GM12878 (cell line): ENCODE results near the gene GPR152. TPM values are rescaled to one million over a fixed set of nuclear protein-coding genes. Genes with fewer than 3 reads are reported as not detected.

Experiments
- CBX3 ChIP-seq: fragments of 200-600 bp; sonication (generic); IDR thresholded peaks from 2 replicates; pipeline ENCODE4 v1.6.1; 2016; ENCODE audit warnings: low read depth, borderline replicate concordance
- IRF4 ChIP-seq: IDR thresholded peaks from 2 replicates; pipeline ENCODE4 v1.6.1; 2011; ENCODE audit warnings: low read depth, low read length
- NR2F1 ChIP-seq: fragments of 450-650 bp; conservative IDR thresholded peaks from 2 replicates; pipeline ENCODE4 v1.6.1; 2017; ENCODE audit warnings: mild to moderate bottlenecking
- PKNOX1 ChIP-seq: fragments of 450-650 bp; IDR thresholded peaks from 2 replicates; pipeline ENCODE4 v1.6.1; 2016; ENCODE audit warnings: mild to moderate bottlenecking
- SREBF1 ChIP-seq: IDR thresholded peaks from 2 replicates; pipeline ENCODE4 v1.6.1; 2012; ENCODE audit warnings: mild to moderate bottlenecking, low read length
- USF2 ChIP-seq: IDR thresholded peaks from 2 replicates; pipeline ENCODE4 v1.6.1; 2011; ENCODE audit warnings: low read depth, low read length, improper control_type of control experiment, borderline replicate concordance
- ZBTB11 ChIP-seq: fragments of 450-650 bp; formaldehyde crosslinking; IDR thresholded peaks from 2 replicates; pipeline ENCODE4 v1.5.0; 2022; ENCODE audit warnings: mild to moderate bottlenecking, missing genetic modification characterization
- polyA plus RNA-seq, 11 experiments: library from polyadenylated mRNA; depleted of rRNA in 4 of 11; unstranded in 6 of 11; stranded (reverse) in 5 of 11; fragments of >200 nt; fragmentation: Nextera tagmentation in 4 of 11; fragmentation: Illumina TruSeq in 1 of 11; extraction: Ambion mirVana in 4 of 11; extraction: Trizol in 1 of 11; gene quantifications; 1 replicate in 1 of 11; 2 replicates in 10 of 11; pipeline versions ENCODE4 v1.2.1 to v1.2.3, GENCODE V29; 2011 to 2016; ENCODE audit warnings: inconsistent platforms in 2 of 11, missing spikeins in 2 of 11, low read depth in 1 of 11
- total RNA-seq, 4 experiments: library from RNA; depleted of rRNA in 3 of 4; stranded (reverse); fragments of >200 nt in 3 of 4; fragmentation: Illumina TruSeq in 1 of 4; extraction: Trizol in 1 of 4; gene quantifications; 2 replicates each; pipeline versions ENCODE4 v1.2.1 to v1.2.3, GENCODE V29; 2013 to 2021

Gene GPR152
- total and polyA plus RNA-seq, 10 of the 15 experiments (the other 5 are each of a cell fraction or from before 2014, with no cell fraction given) = not detected

GRCh38 chr11:67468759-67469507 is 16.4 kb upstream of the GPR152 start, which contains the start of gene TMEM134 (continued):
- TF ChIP-seq ZBTB11 (CRISPR knock-in tag) (no peak), CBX3 (no peak), SREBF1 (no peak), PKNOX1 (peak; percentile 26; the same call in 1 of the 2 replicates), NR2F1 (peak; percentile 60; the same call in 1 of the 2 replicates), IRF4 (no peak), USF2 (no peak)
- TF ChIP-seq, all 136 proteins: peak for 46
